ENCODE data around the gene TRIM36.

Gene TRIM36

DNA sequence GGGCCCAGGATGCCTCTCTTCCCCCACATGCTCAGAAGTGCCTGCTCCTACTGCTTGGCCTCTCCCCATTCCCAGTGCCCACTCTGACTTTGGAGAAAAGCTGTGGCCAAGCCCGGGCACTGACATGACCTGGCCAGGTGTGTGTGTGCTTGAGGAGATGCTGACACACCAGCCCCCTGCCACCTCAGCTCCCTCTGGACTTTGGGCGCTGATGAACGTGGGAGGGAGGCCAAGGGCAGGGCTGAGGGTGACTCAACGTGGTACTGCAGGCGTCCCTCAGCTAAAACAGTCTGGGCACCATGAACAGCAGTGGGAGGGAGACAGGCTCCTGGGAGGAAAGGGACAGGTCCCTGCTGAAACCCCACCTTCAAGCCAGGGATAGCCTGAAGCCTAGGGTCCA, 3.9 kb downstream of the TRIM36 start:
- DNase-seq (ENCODE audit: low spot score) = no peak

DNA sequence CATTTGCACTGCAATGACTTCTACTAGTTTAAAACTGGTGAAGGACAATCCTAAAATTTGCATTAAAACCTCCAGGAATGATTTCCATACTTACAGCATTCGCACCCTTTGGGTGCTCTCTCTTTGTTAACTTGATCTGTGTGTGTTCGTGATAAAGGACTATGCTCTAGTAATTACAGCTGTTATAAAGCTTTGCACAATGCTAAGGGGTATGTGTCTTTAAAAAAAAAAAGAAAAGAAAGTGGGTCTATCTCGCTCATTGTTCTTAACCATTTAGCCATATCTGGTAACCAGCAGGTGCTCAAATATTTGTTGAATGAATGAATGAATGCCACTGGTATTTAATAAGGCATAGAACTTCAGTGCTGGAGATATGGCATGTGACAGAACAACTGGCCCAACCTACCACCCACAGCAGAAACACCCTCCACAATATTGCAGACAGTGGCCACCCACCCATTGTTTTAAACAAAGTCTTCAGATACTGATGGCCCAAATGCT, 8.7 kb downstream of the TRIM36 start:
- no peak for DNase-seq (ENCODE audit: low spot score)

DNA sequence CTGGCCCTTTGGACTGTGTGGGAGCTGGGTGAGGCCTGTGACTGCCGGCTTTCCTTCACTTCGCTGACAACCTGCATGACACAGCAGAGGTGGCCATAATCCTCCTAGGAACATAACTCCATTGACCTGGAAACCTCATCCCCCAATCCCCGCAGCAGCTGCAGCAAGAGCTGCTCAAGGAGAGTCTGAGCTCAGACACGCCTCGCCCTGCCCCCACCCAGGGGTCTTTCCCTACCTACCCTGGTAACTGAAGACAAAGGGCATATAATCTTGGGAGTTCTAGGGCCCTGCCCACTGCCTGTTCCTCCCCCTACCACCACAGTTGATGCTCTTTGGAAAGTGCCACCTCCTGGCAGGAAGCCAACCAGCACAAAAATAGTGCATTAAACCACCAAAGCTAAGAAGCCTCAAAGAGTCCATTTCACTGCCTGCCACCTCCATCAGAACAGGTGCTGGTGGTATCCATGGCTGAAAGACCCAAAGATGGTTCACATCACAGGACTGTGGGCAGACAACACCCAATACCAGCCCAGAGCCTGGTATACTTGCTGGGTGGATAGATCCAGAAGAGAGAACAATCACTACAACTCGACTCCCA, 18.4 kb downstream of the TRIM36 start:
- no peak for DNase-seq (ENCODE audit: low spot score)

DNA sequence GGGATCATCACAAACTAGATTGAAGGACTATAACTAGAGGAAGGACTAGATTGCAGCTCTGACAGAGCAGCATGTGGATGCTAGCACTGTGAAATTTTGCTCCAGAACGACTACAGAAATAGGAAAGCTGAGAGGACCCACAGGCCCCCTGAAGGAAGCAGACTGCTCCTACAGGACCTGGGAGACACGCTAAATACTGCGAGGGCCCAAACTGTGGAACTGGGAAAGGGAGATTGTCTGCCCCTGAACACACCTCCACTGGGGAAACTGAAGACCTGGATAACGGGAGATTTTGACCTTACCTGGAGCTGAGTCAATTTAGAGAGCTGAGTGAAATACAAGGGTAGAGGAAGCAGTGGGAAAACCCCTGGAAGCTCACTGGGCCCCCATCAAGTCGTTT, 19.2 kb downstream of the TRIM36 start:
- no peak for DNase-seq (ENCODE audit: low spot score)

DNA sequence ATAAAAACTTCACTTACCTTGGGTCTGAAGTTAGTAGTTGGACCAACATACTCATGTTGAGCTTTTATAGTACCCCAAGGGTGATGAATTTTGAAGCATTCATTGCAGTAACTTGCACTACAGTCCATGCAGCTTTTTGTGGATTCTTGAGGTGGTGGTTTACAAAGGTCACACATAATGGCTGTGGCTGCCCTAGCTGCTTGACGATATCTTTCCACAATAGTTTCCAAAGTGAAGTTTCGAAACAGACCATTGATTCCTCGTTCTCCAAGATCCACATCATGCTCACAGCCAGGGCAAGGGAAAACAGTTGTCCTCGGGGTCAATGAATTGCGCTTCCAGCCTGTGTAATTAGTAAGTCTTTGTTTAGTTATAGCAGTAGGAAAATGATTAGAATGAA, 22.7 kb downstream of the TRIM36 start:
- DNase-seq (ENCODE audit: low spot score) = no peak

DNA sequence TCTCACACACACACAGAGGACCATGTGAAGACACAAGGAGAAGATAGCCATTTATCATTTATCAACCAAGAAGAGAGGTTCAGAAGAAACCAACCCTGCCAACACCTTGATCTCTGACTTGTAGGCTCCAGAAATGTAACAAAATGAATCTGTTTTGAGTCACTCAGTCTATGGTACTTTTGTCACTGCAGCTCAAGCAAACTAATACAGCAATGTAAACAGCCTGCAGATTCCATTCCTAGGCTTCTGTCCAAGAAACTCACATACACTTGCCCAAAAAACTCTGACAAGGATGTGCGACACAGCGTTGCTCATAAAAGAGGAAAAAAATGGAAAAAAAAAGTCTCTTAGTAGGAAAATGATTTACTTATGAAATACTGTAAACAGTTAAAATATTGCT, 33.4 kb downstream of the TRIM36 start:
- DNase-seq (ENCODE audit: low spot score) = no peak

DNA sequence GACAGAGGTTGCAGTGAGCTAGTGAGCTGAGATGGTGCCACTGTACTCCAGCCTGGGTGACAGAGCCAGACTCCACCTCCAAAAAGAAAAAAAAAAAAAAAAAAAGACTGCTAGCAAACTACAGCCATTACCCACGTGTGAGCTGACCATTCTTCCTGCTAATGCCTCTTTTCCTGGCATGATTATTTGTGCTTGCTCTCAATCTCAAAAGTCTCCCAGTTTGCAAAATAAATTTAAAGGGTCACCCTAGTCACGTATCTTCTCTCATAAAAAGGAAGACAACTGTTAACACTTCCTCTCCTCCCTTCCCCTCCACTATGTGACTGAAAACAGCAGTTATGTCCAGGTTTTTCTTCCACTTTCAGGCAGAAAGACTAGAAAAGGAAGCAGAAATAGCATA, 37.2 kb downstream of the TRIM36 start:
- DNase-seq (ENCODE audit: low spot score) = no peak

DNA sequence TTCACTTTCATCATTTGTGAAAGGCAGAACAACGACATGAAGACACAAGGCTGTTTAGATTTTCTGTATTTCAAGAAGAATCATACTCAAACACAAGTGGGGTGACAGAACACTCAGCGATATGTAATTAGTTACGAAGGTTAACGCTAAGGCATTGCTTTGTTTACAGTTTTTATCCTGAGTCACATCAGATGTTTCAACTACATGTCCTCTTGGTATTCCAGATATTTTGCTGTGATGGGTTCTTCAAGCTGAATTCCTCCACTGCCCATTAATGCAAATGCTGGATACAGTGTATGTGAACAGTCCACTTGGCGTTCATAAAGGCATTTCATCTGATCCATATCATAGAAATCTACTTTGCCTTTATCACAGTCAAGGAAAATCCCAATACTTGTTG, 43.4 kb downstream of the TRIM36 start:
- no peak for DNase-seq (ENCODE audit: low spot score)

DNA sequence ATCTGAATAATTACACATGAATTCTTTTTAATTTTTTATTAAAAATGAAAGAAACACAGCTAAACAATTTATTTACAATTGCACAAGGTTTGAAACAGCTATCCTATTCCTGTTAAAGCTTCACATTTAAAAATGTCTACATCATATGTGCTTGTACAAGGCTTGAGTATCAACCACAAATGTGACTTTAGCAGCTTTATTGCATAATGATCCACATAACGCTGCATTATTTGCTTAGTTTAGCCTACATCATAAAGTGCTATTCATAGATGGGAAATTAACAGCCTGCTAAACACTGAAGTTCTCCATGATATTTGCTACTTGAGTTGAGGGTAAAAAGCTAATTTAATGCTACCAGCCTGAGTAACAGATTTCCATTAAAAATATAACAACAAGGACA, 45.0 kb downstream of the TRIM36 start:
- DNase-seq (ENCODE audit: low spot score) = no peak

DNA sequence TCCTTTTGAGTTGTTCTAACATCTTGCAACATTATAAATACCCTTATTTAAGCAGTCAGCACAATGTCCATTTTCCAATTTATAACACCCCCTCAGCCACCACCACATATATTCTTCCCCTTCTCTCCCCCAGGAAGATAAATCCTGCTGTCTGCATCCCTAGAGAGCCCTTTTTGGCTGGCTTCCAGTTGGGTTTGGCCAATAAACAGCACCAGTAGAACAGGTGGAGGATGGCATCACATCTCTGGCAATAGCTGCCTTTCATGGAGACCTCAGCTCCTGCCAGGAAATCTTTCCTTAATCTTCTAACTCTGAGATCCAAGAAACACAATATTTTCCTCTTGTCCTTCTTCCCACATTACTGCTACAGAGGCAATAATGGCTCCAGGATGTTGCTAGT, 53.7 kb downstream of the TRIM36 start:
- no peak for DNase-seq (ENCODE audit: low spot score)

DNA sequence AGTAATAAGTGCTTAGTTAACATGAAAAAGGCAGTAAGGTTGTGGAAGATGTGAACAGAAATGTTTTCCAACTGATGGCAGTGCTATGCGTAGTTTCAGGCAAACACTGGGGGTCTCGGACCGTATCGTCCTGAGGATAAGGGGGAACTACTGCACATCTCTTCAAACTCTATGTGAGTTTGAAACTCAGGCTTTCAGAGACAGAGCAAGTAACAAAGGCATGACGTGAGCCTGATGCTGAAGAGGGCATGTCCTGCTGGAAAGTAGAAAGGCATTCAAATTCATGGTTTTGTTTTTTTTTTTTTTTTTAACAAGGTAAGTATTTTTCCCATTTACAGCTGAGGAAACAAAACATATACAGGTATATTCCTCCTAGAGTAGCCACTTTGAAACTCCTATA, 59.9 kb downstream of the TRIM36 start:
- DNase-seq (ENCODE audit: low spot score) = no peak

DNA sequence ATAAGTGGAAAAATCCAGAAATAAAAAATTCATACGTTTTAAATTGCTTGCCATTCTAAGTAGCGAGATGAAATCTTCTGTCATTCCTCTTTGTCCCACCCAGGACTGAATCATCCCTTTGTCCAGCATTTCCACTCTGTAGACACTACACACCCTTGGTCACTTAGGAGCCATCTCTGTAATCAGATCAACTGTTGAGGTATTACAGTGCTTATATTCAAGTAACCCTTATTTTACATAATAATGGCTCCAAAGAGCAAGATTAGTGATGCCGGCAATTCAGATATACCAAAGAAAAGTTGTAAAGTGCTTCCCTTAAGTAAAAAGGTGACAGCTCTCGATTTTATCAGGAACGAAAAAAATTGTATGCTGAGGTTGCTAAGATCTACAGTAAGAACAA, 60.4 kb downstream of the TRIM36 start:
- no peak for DNase-seq (ENCODE audit: low spot score)

DNA sequence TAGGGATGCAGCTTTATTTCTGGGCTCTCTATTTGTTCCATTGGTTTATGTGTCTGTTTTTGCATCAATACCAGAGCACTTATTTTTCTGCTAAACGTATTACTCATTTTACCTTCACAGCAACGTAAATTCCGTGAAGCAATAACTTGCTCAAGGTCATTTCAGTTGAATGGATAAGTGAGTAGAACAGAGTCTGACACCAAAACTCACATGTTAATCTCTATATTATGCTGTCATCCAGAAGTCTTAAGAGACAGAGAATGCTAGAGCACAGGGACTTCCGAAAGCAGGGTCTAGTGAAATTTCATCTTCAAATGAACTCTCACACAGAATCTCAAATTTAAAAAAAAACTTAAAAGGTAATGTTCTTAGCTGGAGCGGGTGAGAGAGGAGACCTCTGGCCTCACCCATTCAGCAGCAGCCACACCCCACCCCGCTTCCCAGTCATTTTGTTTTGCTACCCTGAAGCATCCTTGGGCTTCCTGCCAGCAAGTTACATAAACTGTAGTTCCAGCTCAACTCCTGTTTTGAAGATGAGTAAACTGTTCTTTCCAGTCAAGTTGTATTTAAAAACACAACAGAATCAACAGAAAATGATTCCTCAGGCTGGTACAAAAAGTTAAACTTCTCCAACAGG, 69.3 kb downstream of the TRIM36 start:
- peak; percentile 13 for DNase-seq (ENCODE audit: low spot score)

DNA sequence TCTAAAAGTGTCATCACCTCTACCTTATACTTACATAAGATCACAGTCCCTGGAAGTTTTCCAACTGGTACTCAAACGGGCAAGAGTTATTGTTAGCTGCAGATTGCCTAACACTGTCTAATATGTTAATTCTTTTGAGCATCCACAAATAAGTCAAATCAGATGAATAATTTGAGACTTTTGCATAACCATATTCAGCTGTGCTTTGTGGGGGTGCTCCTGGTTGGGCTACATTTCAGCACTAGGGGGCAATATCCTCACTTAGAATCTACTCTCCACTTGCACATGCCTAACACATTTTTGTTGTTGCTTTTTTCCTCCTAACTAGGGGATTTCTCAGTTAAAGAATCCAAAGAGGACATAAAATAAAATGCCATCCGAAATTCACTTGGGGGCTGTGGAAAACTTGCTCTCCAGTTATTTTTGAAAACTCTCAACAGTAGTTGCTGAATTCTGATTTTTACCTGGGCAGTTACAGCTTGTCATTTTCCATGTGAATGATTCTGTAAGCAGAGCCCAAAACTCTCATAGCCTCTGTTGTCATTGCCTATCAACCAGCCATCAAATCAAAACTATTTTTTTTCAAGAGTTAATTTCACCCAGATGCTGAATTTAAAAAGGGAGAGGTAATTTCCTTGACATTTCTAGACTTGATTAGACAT, 71.5 kb downstream of the TRIM36 start:
- DNase-seq (ENCODE audit: low spot score) = peak; percentile 73

DNA sequence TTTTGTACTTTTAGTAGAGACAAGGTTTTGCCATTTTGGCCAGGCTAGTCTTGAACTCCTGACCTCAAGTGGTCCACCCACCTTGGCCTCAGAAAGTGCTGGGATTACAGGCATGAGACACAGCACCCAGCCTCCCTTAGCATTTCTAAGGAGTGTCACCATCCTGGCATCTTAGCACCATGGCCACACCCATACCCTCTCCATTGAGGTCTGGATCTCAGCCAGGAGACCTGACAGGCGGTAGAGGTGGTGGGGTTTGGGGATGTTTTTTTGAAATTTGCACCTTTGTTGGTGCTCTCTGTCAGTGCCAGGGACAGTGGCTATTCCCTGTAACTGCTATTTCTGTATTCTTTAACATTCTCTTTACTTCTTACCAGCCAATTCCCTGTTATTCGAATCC, 72.5 kb downstream of the TRIM36 start:
- no peak for DNase-seq (ENCODE audit: low spot score)

DNA sequence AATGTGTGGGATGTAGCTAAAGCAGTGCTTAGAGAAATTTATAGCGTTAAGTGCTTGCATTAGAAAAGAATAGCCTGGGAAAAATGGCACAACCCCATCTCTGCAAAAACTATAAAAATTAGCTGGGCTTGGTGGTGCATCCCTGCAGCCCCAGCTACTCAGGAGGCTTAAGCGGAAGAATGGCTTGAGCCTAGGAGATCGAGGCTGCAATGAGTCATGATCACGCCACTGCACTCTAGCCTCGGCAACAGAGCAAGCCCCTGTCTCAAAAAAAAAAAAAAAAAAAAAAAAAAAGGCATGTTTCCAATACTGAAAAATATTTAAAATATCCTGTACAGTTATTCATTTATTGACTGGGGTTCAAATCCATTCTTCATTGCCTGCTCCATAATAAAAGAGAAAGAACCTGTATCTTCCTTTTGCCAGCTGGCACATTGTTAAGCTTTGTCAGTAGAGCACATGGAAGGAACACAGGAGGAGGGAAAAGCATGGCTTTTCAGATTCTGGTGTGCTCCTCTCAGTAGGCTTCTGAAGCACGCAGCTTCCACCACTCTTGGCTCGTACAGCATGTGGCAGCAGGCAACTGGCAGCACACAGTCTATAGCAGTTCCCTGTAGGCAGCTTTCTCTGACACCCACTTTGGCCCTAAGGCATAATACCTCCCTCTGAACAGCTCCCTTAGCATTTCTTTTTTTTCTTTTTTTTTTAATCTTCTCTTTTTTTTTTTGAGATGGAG, 73.5 kb downstream of the TRIM36 start:
- no peak for DNase-seq (ENCODE audit: low spot score)

DNA sequence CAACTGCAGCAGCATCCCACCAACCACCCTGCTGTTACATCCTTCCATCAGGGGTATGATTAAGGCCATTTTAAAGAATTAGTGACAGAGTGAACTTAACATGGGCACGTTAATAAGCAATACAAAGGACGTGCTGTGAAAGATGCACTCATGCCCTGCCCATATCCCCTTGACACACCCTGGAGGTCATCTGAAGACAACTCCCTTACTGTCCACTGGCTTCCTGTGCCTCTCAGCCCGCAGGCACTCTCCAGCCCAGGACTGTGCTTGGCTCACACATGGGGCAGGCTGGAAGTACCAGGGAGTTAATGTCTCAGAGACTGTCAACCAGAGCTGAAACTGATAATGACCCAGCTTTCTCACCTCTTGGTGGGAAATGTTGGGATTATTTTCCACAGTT, 81.8 kb downstream of the TRIM36 start:
- DNase-seq (ENCODE audit: low spot score) = no peak

DNA sequence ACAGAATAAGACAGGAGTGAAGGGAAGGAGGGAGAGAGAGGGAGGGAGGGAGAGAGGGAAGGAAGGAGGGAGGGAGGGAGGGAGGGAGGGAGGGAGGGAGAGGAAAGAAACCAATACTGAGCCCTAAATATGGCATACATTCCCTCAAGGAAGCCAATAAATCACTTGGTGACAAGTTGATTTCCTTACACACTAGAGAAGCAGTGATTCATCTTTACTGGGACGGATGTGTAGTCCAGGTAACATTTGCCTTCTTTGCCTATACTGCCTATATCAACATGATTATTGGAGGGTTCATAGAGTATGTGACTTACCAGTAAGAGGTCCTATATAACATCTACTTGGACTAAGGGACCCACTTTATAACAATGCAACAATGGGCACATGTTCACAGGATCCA, 83.2 kb downstream of the TRIM36 start:
- no peak for DNase-seq (ENCODE audit: low spot score)

DNA sequence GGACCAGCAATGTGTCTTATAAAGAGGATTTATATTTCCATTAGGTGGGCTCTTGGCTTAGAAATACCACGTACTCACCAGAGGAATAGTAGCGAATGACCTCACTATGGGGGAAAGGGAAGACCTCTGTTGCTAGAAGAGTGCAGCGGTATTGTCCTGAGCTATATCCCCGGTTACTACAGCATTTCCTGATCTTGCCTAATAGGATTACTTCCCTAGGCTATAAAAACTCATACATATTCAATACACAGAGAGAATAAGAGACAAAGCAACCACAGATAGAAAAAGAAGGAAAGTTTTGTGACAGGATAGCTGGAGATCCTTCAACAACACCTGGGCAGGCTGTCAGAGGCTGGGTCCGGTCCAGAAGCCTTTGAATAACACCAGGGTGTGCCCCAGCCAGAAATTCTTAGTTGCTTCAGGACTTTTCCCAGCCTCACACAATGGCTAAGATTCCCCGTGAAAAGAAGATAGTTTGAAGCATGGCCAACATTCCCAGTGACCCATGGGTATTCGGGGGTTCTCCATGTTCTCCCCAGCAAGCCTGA, 85.4 kb downstream of the TRIM36 start:
- DNase-seq (ENCODE audit: low spot score) = no peak

DNA sequence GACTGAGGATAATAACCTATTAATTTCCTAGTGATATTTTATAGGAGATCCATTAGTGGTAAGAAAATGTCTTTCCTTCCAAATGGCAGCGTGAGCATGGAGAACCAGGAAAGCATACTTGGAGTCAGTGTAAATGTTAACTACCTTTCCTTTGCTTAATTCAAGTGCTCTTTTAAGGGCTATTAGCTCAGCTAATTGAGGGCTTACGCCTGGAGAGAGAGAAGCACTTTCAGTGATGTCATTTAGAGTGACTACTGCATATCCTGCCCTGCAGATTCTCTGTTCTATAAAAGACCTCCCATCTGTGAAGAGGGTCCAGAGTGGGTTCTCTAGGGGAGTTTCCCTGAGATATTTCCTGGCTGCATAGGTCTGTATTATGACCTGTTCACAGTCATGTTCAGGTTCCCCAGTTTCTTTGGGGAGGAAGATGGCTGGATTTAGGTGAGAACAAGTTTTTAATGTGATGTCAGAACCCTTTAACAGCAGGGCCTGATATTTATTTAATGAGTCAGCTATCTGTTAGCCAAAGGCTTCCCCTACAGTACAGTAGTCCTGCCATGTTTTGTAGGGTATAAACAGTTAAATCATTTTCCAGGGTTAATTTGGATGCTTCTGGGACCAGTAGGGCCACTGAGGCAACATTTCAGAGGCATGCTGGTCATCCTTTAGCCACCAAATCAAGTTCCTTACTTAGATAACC, 89.6 kb downstream of the TRIM36 start:
- no peak for DNase-seq (ENCODE audit: low spot score)

Measured in GM03348 (cell line).